ENCODE results near the gene ANKS1B. TPM values are rescaled to one million over a fixed set of nuclear protein-coding genes. Genes with fewer than 3 reads are reported as not detected.

Gene ANKS1B
- total RNA-seq, 1 donor from 2014 or later, result 11.3 TPM

- Mint-ChIP-seq H3K27me3 (ENCODE audit: unreplicated experiment) (no peaks in the 10 kb centered on the region), H3K4me1 (ENCODE audit: low read depth, unreplicated experiment) (no peaks in the 10 kb centered on the region), H3K27ac (ENCODE audit: unreplicated experiment) (no peak overlapping the region), H3K9me3 (ENCODE audit: unreplicated experiment) (no peaks in the 10 kb centered on the region), H3K36me3 (ENCODE audit: unreplicated experiment) (peaks cover 8% of the 10 kb centered on the region), H3K4me3 (ENCODE audit: unreplicated experiment) (no peak overlapping the region)
- TF ChIP-seq CTCF (IDR thresholded peaks at IDR 0.05; ENCODE audit: partially characterized antibody, unreplicated experiment), result no peak
- no peak for DNase-seq
Measured at GRCh38 chr12:98709022-98709421, 1275.7 kb downstream of the ANKS1B start.

DNA sequence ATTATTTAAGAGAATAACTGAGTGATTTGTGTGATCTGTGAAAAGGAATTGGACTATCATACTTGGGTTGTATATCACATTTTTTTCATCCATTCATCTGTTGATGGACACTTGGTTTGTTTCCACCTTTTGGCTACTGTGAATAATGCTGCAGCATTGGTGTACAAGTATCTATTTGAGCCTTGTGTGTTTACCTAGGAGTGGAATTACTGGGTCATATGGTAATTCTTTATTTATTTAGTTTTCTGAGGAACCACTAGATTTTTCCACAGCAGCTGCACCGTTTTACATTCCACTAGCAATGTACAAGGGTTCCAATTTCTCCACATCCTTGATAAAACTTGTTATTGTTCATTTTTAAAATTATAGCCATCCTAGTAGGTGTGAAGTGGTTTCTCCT is 1283.6 kb downstream of the ANKS1B start:
- no peaks in the 10 kb centered on the region for H3K9me3 Mint-ChIP-seq (ENCODE audit: unreplicated experiment)
- TF ChIP-seq CTCF (IDR thresholded peaks at IDR 0.05; ENCODE audit: partially characterized antibody, unreplicated experiment), result no peak
- H3K36me3 Mint-ChIP-seq (ENCODE audit: unreplicated experiment), result no peaks in the 10 kb centered on the region

GRCh38 chr12:98699586-98699985 is 1285.2 kb downstream of the ANKS1B start:
- no peaks in the 10 kb centered on the region for H3K36me3 Mint-ChIP-seq (ENCODE audit: unreplicated experiment)
- H3K27ac Mint-ChIP-seq (ENCODE audit: unreplicated experiment), result no peak overlapping the region
- no peaks in the 10 kb centered on the region for H3K9me3 Mint-ChIP-seq (ENCODE audit: unreplicated experiment)
- no peak overlapping the region for H3K4me3 Mint-ChIP-seq (ENCODE audit: unreplicated experiment)
- H3K27me3 Mint-ChIP-seq (ENCODE audit: unreplicated experiment), result peaks cover 3% of the 10 kb centered on the region
- TF ChIP-seq CTCF (IDR thresholded peaks at IDR 0.05; ENCODE audit: partially characterized antibody, unreplicated experiment), result no peak
- H3K4me1 Mint-ChIP-seq (ENCODE audit: low read depth, unreplicated experiment), result no peaks in the 10 kb centered on the region
- DNase-seq, result no peak

More for the DNA sequence above, 1283.6 kb downstream of the ANKS1B start:
- Mint-ChIP-seq H3K4me3 (ENCODE audit: unreplicated experiment) (no peak overlapping the region), H3K4me1 (ENCODE audit: low read depth, unreplicated experiment) (no peaks in the 10 kb centered on the region), H3K27ac (ENCODE audit: unreplicated experiment) (no peak overlapping the region), H3K27me3 (ENCODE audit: unreplicated experiment) (peaks cover 3% of the 10 kb centered on the region)
- no peak for DNase-seq

DNA sequence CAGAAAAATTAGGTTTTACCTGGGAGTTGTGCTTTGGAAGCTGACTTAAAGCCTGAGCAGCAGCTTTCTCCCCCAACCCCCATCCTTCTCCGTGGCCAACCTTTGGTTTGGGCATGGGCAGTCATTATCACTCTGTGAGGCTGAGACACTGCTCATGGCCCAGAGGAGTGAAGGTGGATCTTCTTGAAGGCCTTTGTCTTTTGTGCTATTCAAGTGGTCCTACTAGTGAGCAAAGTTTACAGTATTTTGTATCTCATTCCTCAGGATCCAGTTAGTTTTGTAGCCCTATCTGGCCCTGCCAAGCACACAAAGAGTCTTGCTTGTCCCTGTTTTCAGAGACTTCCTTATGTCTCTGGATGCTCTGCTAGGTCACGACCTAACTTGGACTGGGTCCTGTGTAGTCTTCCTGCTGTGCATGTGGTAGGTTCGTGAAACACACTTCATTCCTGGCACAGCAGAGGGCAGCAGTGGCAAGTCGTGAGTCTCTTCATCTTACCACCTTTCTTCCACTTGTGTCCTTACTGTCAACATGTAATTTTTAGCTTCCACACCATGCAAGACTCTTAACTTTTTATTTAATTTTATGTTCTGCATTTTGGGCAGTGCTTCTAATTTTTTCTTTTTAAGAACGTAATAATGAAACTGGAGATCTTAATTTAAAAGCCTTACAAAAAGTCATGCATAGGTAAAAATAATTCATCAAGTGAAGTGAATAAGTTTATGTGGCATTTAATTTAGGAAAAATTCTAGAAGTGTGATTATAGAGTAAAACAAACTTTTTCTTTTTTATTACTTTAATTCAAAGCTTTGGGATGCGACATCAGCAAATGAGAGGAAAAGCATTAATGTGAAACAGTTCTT is 1285.9 kb downstream of the ANKS1B start:
- Mint-ChIP-seq H3K36me3 (ENCODE audit: unreplicated experiment) (no peaks in the 10 kb centered on the region), H3K27ac (ENCODE audit: unreplicated experiment) (no peak overlapping the region), H3K9me3 (ENCODE audit: unreplicated experiment) (no peaks in the 10 kb centered on the region), H3K4me1 (ENCODE audit: low read depth, unreplicated experiment) (no peaks in the 10 kb centered on the region), H3K4me3 (ENCODE audit: unreplicated experiment) (no peak overlapping the region), H3K27me3 (ENCODE audit: unreplicated experiment) (peaks cover 3% of the 10 kb centered on the region)
- TF ChIP-seq CTCF (IDR thresholded peaks at IDR 0.05; ENCODE audit: partially characterized antibody, unreplicated experiment), result peak; percentile 51
- peak; percentile 58 for DNase-seq

- Mint-ChIP-seq H3K27me3 (ENCODE audit: unreplicated experiment) (peaks cover 3% of the 10 kb centered on the region), H3K4me3 (ENCODE audit: unreplicated experiment) (no peak overlapping the region), H3K9me3 (ENCODE audit: unreplicated experiment) (no peaks in the 10 kb centered on the region), H3K27ac (ENCODE audit: unreplicated experiment) (no peak overlapping the region), H3K4me1 (ENCODE audit: low read depth, unreplicated experiment) (no peaks in the 10 kb centered on the region), H3K36me3 (ENCODE audit: unreplicated experiment) (no peaks in the 10 kb centered on the region)
- TF ChIP-seq CTCF (IDR thresholded peaks at IDR 0.05; ENCODE audit: partially characterized antibody, unreplicated experiment), result no peak
- no peak for DNase-seq
Measured at GRCh38 chr12:98697209-98697608, 1287.5 kb downstream of the ANKS1B start.

Measured in glutamatergic neuron (in vitro differentiated cells).